ENCODE results near the gene ANKRD33. TPM values are rescaled to one million over a fixed set of nuclear protein-coding genes. Genes with fewer than 3 reads are reported as not detected.

ANKRD33 gene
- total RNA-seq, 1 experiment from 2014 or later: 0.21 TPM

Other genes starting within 250 kb of the ANKRD33 start
- gene FIGNL2, start 39.4 kb upstream of the ANKRD33 start, total RNA-seq (2021; ENCODE audit: unreplicated experiment): 0.23 TPM
- 0.36 TPM for gene ACVRL1, start 19.4 kb downstream of the ANKRD33 start, total RNA-seq (2021; ENCODE audit: unreplicated experiment)
- gene ACVR1B, start 63.6 kb downstream of the ANKRD33 start, total RNA-seq (2021; ENCODE audit: unreplicated experiment): 23.0 TPM
- gene TAMALIN, start 118.8 kb downstream of the ANKRD33 start, total RNA-seq (2021; ENCODE audit: unreplicated experiment): 0.82 TPM
- gene NR4A1, start 163.3 kb downstream of the ANKRD33 start, total RNA-seq (2021; ENCODE audit: unreplicated experiment): 2.0 TPM
- gene ATG101, start 181.9 kb downstream of the ANKRD33 start, total RNA-seq (2021; ENCODE audit: unreplicated experiment): 64.9 TPM
- gene SMIM41, start 191.6 kb downstream of the ANKRD33 start, total RNA-seq (2021; ENCODE audit: unreplicated experiment): not detected

Data from Panc1 (cell line).